Measurements from ENCODE around the gene RCSD1. TPM values are rescaled to one million over a fixed set of nuclear protein-coding genes. Genes with fewer than 3 reads are reported as not detected.

Gene RCSD1
- total and polyA plus RNA-seq, 11 donors, result 14.1 to 51.5 (median 29.6) TPM

DNA sequence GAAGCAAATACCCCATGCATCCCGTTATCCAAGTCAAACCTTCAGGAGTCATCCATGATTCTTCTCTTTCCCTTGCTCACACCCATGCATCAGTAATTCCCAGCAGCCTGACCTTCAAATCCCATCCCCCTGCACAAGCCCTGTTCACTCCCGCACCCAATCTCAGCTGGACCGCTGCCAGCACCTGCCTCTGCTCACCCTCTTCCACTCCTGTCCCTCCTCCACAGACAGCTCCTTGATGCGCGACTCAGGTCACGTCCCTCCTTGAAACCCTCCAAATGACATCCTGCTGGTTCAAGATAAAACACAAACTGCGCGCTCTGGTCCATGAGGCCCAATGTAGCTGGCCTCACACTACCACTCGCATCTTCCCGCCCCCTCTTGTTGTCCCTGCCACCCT lies 48.4 kb downstream of the RCSD1 start:
- Histone ChIP-seq H3K27me3 (no peaks in the 10 kb centered on the region), H3K4me3 (no peak overlapping the region), H3K36me3 (peaks cover 0 to 38% (median 6%) of the 10 kb centered on the region in 9 donors), H3K27ac (peak overlapping the region in 1 of 12 donors; percentile 66), H3K9me3 (no peaks in the 10 kb centered on the region), H3K4me1 (peaks cover 10 to 75% (median 48%) of the 10 kb centered on the region in 12 donors)
- TF ChIP-seq, protein P1, sequence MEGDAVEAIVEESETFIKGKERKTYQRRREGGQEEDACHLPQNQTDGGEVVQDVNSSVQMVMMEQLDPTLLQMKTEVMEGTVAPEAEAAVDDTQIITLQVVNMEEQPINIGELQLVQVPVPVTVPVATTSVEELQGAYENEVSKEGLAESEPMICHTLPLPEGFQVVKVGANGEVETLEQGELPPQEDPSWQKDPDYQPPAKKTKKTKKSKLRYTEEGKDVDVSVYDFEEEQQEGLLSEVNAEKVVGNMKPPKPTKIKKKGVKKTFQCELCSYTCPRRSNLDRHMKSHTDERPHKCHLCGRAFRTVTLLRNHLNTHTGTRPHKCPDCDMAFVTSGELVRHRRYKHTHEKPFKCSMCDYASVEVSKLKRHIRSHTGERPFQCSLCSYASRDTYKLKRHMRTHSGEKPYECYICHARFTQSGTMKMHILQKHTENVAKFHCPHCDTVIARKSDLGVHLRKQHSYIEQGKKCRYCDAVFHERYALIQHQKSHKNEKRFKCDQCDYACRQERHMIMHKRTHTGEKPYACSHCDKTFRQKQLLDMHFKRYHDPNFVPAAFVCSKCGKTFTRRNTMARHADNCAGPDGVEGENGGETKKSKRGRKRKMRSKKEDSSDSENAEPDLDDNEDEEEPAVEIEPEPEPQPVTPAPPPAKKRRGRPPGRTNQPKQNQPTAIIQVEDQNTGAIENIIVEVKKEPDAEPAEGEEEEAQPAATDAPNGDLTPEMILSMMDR (IDR thresholded peaks at IDR 0.05), result no peak
- no peak for TF ChIP-seq POLR2A (IDR thresholded peaks at IDR 0.05)
- intact Hi-C loops (cut with DNase I), result no loop called here
- ATAC-seq (no peak), DNase-seq (no peak)
- whole genome bisulfite sequencing, 4 donors, result 65 to 83% (median 76%) methylated on average over 10 of the region's 10 CpGs

DNA sequence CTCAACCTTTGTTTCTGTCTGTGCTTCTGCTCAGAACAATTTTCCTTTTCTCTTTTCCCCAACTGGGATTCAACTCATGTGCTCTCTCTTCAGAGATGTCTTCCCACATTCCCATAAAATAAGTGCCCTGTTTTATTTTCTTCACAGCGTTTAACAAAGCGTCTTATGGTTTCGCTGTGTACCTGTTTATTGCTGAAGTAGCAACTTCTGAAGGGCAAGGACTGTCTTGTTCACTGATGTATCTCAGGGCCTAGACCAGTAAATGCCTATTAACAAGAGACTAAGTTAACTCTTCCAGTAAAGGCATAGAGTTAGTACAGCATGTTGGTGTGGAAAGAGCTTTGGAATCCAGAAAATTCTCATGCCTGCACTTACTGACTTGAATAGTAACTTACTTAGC lies 48.8 kb downstream of the RCSD1 start:
- ATAC-seq (no peak), DNase-seq (no peak)
- Histone ChIP-seq H3K27me3 (no peaks in the 10 kb centered on the region), H3K4me1 (peaks cover 10 to 79% (median 52%) of the 10 kb centered on the region in 12 donors), H3K36me3 (peaks cover 0 to 38% (median 1%) of the 10 kb centered on the region in 9 donors), H3K27ac (peak overlapping the region in 4 of 12 donors; percentile 66 to 89 (median 82)), H3K4me3 (no peak overlapping the region), H3K9me3 (no peaks in the 10 kb centered on the region)
- TF ChIP-seq, protein P1 (IDR thresholded peaks at IDR 0.05), result no peak
- intact Hi-C loops (cut with DNase I), result no loop called here
- 95 to 97% (median 97%) methylated on average over 3 of the region's 3 CpGs for WGBS, 4 donors

DNA sequence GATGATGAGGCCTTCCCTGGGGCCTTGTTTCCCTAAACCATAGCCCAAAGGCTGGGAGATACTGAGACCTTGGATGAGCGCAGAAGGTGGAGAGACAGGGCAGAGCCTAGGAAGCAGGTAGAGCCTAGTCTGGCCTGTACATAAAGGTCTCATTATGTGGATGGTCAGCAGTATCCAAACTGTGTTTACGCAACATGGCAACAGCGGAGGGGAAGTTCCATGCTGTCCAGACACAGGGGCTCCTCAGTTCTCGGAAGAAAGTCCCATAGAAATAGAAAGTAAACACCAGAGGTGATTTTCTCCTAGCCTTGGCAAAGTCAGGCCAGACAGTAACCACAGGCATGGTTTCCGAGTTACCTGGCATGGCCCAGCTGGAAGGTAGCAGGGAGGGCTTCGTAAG lies 49.7 kb downstream of the RCSD1 start:
- 89 to 94% (median 93%) methylated on average over 6 of the region's 6 CpGs for WGBS, 4 donors
- ATAC-seq, result no peak
- Histone ChIP-seq H3K4me3 (no peak overlapping the region), H3K9me3 (no peaks in the 10 kb centered on the region), H3K27me3 (no peaks in the 10 kb centered on the region), H3K27ac (peak overlapping the region in 9 of 12 donors; percentile 37 to 89 (median 79)), H3K36me3 (peaks cover 0 to 38% (median 0%) of the 10 kb centered on the region in 9 donors), H3K4me1 (peaks cover 10 to 83% (median 61%) of the 10 kb centered on the region in 12 donors)
- DNase-seq, result no peak
- TF ChIP-seq, protein P1 (IDR thresholded peaks at IDR 0.05), result no peak
- TF ChIP-seq POLR2A (IDR thresholded peaks at IDR 0.05), result no peak
- intact Hi-C loops (cut with DNase I), result loop anchor here in 4 of 10 donors (5.0 to 10.0 kb wide), 2 partner anchors 45 to 47 kb away; partner anchors contain the start of gene RCSD1 (in 4 of the 4)

DNA sequence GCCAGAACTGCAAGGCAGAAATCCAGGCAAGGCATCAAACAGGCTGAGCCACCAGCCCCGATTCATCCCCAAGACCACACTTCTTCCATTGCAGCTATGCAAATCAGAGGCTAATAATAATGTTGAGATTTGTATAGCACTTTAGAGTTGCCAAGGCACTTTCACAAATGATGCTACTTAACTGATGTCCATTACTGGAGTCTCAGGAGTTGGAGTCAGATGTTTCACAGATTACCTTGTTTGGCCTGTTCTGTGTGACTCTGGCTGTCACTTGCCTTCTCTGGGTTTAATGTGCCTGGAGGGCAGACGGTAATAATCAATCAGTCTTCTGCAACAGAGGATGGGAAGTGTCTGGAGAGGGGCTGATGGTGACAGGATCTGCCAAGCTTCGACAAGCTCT lies 51.0 kb downstream of the RCSD1 start:
- intact Hi-C loops (cut with DNase I), result loop anchor here in 5 of 10 donors (1.0 to 10.0 kb wide), 3 partner anchors 46 to 51 kb away; partner anchors contain the start of gene RCSD1 (in 5 of the 5)

More for the DNA sequence above, 51.0 kb downstream of the RCSD1 start:
- Histone ChIP-seq H3K9me3 (no peaks in the 10 kb centered on the region), H3K27ac (peak overlapping the region; percentile 70 to 89 (median 84)), H3K4me3 (no peak overlapping the region), H3K4me1 (peaks cover 11 to 92% (median 73%) of the 10 kb centered on the region in 12 donors), H3K36me3 (peaks cover 0 to 49% (median under 1%) of the 10 kb centered on the region in 9 donors), H3K27me3 (no peaks in the 10 kb centered on the region)
- WGBS, 4 donors, result 29 to 39% (median 32%) methylated on average over 3 of the region's 3 CpGs
- DNase-seq, result no peak
- no peak for ATAC-seq
- no peak for TF ChIP-seq POLR2A (IDR thresholded peaks at IDR 0.05)
- TF ChIP-seq, protein P1 (IDR thresholded peaks at IDR 0.05), result no peak
